Right forelimb (tissue), 1 donor: ENCODE data around the gene NUDCD2.

Experiments
- DNase-seq: peaks from one replicate; pipeline ENCODE4 v3.0.0-alpha.2; 2018

NUDCD2 gene

GRCh38 chr5:163459819-163460561 is at the start of gene NUDCD2:
TSS of gene NUDCD2 (minus strand) at chr5:163460102. CDS start at chr5:163460050, 52 bp downstream.
- peak; percentile 98 for DNase-seq

GRCh38 chr5:163509291-163509951 is 49.5 kb upstream of the NUDCD2 start:
- no peak for DNase-seq

DNA sequence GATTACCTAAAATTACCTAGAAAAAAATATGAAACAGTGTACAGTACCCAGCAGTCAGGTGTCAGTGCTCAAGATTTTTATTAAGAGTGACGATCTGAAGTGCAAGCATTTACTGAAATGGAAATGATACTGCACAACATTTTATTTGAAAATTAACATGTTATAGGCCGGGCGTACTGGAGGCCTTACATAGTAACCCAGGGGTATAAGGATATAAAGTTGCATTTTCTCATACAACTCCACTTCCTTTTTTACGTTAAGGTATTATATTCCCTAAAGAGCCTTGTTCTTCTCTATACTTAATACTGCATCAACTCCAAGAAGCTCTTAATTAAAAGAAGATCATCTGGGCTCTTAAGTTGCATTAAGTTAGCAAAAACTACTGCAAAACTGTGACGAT is 48.9 kb upstream of the NUDCD2 start:
- no peak for DNase-seq

- no peak for DNase-seq
These were observed 46.8 kb upstream of the NUDCD2 start for GRCh38 chr5:163506726-163507125.

GRCh38 chr5:163506095-163506457 is 46.2 kb upstream of the NUDCD2 start:
- DNase-seq: no peak

DNA sequence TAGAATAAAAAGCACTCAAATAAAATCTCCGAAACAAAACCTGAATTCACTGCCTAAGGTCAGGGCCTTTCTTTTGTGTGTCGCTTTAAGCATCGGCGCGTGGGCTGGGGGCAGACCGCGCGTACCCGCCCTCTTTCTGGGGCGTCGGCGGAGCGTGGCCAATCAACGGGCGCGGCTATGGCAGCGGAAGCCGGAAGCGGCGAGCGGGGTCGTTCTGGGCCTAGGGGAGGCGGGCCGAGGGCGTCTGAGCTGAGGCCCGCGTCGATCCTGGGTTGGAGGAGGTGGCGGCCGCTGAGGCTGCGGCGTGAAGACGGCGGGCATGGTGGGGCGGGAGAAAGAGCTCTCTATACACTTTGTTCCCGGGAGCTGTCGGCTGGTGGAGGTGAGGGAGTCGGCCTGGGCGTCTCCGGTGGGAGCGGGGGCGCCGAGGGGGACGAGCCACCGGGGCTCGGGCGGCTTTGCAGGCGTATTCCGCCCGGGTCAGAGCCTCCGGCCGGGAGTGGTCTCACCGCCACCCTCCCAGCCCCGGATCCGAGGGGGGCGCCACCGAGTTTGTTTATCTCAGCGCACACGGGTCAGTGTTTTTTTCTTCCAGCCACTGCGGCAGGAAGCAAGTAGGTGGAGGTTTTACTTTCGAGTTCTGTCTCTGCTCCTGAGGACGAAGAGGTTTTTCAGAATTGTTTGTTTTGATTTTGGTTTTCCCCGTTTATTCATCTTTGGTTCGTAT is 45.6 kb upstream of the NUDCD2 start, which contains the start of gene MAT2B:
MAT2B (plus strand) TSS at position 252 of the 727 bp plus-strand sequence; CDS start at position 320, 68 bp downstream.
- DNase-seq: peak; percentile 97

DNA sequence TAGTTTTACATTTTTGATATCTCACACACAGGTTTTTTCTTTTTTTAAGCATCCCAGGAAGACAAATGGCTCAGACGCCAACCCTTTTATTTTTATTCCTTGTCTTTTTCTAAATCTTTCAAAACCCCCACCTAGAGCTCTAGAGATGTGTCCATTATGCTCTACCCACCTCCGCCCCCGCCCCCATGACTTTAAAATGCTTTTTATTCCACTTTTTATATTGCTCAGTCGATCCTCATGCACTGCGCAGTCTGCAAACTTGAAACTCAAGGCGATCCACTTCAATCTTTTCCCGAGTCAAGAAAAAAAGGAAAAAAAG is 45.1 kb upstream of the NUDCD2 start:
- no peak for DNase-seq

DNA sequence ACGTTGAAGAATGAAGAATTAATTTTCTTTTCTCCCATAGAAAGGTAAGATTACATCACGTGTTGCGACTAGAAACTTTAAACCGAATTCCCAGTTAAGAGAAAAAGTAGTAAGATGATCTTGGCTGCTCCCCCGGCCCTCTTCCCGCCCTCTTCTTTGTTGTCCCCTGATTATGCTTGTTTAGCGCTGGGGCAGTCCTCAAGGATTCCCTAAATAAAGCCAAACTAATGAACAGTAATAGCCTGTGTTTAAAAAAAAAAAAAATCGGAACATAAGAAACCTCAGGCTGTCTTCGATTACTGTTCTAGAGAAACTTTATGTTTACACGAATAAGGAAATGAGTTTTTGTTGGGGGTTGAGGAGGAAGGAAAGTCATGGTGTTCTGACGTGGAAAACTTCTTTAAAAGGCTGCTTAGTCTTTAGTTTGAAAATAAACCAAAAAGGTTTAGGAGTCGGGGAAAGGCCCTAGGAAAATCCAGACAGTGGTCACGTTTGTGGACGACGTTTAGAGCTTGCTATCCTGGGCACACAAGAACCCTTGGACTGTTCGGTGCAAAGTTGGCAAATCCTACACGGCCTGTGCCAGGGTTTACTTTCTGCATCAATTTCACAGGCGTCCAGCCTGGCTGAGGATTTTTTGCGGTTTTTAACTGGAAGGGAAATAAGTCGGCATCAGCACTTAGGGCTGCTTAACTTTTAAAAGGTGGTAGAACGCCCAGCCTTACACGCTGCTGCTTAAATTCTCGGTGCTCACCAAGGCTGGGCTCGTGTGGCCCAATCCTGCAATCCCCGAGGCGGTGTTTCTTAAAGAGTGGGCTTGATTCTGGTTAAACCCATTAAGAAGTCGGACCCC is 44.4 kb upstream of the NUDCD2 start:
- peak; percentile 80 for DNase-seq

GRCh38 chr5:163503106-163504078 is 43.5 kb upstream of the NUDCD2 start:
- peak; percentile 78 for DNase-seq

GRCh38 chr5:163502521-163502920 is 42.6 kb upstream of the NUDCD2 start:
- no peak for DNase-seq

DNA sequence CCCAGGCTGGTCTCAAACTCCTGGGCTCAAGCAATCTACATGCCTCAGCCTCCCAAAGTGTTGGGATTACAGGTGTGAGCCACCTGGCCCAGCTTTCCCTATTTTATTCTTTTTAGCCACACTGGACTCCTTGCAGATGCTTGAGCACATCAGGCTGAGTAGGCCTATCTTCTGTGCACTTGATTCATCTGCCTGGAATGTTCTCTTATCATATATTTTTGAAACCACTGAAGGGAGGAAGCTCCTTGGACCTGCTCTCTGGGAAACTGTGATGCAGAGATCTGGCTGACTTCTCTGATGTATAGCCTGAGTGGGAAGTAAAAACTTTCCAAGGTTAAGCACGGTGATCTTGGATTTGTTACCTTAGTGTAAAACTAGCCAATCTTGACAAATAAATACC is 39.0 kb upstream of the NUDCD2 start:
- DNase-seq: no peak

DNA sequence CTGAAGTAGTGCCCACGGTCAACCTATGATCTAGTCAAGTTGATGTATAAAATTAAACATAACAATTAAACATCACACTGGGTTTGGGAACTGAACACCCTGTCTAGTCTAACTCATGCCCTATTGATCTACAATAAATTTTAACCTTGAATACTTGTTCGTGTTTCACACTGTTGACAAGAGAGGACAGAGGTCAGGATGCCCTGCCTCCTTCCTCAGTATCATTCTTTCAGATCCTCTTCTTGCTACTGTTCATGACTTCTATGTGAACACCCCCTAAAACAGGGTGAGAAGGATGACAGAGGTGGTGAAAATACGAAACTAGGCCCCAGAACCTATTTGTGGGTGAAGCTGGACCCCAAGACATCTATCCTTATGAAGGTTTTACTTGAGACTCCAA is 37.4 kb upstream of the NUDCD2 start:
- DNase-seq: no peak

DNA sequence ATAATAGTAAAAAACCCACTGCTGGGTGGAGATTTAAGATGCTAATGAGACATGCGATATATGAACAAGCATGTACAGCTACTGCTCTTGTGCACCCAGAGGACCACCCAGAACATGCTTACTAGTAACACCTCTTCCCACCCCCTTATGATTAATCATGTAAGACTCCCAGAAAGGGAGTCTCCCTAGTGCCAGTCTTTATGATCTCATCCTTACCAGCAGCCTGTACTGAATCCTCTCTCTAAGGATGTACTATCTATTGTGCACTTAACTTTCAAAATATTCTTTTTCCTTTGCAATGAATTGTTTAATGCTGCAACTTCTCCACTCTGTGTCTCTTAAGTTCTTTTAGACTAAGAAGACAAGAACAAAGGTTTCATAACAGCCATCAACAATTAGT is 36.4 kb upstream of the NUDCD2 start:
- DNase-seq: no peak

DNA sequence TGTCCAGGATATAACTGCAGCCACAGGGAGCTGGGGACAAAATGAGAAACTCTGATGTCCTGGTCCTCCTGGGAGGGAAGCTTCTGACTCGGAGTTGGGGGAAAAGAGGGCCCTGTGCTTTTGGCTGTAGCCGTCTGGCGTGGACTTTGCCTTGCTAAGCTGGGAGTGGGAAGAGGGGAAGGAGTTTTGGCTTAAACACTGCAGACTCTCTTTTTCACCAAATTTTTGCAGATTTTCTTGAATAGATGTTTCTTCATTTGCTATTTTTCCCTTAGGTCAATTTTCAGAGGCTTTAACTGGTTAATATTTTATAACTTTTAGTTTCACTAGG is 29.8 kb upstream of the NUDCD2 start:
- DNase-seq: no peak

DNA sequence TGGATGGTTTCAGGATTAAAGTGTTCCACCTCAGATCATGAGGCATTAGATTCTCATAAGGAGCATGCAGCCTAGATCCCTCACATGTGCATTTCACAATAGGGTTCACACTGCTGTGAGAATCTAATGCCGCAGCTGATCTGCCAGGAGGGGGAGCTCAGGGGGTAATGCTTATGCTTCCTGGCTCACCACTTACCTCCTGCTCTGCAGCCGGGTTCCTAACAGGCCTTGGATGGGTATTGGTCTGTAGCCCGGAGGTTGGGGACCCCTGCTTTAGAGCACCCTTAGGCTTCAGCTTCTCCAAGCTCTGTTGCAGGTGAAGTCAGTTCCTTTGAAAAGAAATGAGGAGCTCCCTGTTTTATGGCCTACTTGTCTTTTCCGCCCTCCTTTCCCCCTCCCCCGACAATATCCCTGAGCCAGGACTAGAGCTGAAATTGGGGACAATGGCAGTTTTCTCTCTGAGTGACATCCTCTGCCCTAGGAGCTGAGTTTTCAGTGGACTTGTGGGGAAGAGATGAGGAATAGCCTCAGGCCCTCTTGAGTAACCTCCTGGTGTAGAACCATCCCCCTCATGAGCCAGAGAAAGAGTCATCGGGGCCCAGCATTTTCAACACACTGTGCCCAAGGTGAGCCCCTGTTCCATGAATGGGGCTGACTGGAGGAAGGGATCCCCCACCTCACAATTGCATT is 29.3 kb upstream of the NUDCD2 start:
- no peak for DNase-seq

GRCh38 chr5:163478982-163479271 is 19.0 kb upstream of the NUDCD2 start:
- DNase-seq: no peak

GRCh38 chr5:163478126-163478981 is 18.5 kb upstream of the NUDCD2 start:
- DNase-seq: no peak

DNA sequence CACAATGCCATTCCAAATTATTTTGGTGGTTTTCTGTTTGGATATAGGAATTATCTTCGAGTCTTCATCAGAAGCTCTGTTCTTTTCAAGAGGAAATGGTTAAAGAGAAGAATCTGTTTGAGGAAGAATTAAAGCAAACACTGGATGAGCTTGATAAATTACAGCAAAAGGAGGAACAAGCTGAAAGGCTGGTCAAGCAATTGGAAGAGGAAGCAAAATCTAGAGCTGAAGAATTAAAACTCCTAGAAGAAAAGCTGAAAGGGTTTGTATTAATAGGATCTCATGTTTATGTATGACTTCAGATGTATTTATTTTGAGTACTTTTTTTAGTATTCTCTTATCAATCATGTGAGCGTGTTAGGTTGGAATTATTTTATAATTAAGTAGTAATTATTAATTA is 15.5 kb upstream of the NUDCD2 start:
- DNase-seq: no peak

DNA sequence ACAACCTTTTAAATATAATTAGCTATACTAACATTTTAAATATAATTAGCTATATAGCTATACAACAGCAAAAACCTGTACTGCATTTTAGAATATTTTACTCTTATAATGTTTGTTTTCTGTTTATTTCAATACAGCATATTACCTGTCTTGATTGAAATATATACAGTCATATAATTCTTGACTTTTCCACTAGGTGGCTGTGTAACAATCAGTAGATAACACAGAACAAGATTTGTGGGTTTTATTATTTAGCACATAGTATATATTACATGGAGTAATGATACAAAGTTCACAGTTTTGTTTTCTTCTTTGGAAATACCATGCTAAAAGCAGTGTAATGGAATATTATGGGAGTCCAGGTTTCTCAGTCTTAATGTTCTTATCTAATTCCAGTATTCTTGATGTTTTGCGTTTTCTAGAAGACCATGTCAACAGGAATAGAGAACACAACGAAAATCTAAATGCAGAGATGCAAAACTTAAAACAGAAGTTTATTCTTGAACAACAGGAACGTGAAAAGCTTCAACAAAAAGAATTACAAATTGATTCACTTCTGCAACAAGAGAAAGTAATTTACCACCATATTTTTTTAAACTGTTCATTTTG is 13.8 kb upstream of the NUDCD2 start:
- DNase-seq: no peak

DNA sequence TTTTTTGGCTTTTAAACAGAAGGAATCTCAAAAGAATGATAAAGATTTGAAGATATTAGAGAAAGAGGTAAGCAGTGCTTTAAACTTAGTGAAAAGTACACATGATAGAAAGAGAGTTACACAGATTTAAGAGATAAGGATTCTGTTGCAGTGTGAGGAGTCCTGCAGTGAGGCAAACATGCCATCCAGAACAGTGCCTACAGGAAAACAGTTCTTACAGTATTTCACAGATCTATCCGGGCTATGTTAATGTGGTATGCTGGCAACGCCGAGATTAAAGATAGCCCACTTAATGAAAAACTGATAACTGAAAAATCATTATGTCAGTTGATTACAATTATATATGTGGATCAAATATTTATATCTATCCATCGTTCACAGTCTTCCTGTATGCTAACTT is 7.8 kb upstream of the NUDCD2 start:
- no peak for DNase-seq
